HG03066 (cell line): ENCODE data around the gene MT1M.
"Not testable (repeated sequence)": the region's sequence is repeated elsewhere in the genome, so short reads cannot be mapped to it uniquely, and the experiment has no call there.

Experiments used
- ATAC-seq: cut with Tn5 transposase; IDR thresholded peaks from one replicate; pipeline ENCODE4 v1.9.1; 2021; ENCODE audit warnings: low read depth; ENCODE audit not compliant: unreplicated experiment

Gene MT1M

DNA sequence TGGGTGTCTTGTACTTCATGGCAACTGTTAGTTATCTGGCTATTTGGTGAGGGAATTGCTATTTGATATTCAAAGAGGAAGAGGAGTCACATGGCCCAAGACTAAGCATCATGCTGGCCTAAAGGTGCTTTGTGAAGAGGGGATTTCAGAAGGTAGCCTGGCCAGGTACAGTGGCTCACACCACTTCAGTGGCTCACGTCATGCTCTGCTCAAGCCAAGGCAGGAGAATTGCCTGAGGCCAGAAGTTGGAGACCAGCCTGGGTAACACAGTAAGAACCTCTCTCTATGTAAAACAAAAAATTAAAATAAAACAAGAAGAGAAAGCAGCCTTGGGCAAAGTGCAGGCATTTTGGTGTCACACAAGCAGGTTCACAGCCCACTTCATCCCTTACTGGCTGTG, 12.9 kb downstream of the MT1M start:
- no peak for ATAC-seq

DNA sequence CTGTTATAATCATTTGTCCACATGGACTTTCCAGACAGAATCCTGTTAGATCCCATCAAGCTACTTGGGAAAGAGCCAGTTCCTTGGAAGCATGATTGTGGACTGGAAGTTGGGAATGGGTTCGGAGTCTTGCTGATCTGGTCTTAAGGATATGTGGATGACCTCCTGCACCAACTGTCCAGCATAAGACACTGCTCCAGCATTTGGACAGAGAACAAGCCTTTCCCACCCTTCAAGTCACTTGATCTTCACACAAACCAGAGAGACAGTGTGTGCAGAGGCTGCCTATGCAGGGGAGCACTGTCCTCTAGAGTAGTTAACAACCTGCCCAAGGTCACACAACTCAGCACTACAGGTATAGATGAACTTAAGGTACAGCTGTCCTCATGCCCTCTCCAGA, 13.4 kb downstream of the MT1M start:
- no peak for ATAC-seq

DNA sequence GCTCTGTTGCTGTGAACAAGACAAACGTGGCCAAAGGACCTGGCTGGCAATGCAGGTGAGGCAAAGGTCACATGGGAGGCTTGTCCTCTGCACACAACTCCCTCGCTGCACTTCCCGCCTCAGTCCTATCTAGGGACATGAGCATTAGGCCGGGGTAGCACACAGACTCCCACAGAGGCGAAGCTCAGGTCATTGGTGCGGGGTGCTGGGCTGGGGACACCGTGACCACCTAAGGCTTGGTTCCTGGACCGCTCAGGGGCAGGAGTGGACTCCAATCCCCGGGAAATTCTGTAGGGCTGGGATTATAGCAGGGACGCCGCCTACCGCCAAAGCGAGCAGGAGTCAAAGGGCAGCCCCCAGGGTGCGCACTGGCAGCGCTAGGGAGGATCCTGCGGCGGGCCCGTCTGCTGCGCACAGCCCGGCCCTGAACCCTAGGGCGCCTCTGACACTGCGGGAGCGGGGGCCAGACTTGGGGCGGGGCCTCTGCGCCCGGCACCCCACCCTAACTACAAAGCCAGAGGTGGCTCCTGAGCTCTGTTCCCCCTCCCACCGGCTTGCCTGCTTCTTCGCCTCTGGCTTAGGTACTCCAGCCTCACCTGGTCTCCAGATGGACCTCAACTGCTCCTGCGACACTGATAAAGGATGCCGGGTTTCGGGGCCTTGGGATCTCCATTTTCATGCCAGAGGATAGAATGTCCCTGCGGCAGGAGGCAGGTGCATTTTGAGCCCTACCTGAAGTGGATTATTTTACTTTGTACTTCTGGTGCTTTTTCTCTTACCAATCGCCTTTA, 15.4 kb downstream of the MT1M start:
- no peak for ATAC-seq

DNA sequence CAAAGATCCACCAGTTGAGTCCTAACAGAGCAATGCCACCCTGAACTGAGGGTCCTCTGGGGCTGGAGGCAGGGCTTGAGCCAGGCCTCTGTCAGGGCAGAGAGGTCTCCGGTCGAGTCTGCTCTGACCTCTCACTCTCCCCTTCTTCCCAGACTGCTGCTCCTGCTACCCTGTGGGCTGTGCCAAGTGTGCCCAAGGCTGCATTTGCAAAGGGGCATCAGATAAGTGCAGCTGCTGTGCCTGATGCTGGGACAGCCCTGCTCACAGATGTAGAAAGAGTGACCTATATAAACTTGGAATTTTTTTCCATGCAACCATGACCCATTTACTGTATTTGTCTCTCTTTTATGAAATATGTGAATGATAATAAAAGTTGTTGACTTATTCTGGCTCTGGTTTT, 16.8 kb downstream of the MT1M start:
- ATAC-seq, result no peak

DNA sequence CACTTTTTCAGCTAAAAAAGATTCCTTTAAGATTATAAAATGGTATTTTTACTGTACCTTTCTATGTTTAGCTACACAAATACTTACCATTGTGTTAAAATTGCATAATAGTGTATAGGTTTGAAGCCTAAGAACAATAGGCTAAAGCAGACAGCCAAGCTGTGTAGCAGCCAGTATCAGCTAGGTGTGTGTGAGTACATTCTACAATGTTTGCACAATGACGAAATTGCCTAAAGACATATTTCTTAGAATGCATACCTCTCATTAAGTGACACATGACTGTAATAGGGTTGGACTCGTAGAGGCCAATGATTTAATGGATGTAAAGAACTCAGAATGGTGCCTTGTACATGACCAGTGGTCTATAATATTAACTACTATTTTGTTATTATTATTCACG, 17.4 kb downstream of the MT1M start:
- no peak for ATAC-seq

DNA sequence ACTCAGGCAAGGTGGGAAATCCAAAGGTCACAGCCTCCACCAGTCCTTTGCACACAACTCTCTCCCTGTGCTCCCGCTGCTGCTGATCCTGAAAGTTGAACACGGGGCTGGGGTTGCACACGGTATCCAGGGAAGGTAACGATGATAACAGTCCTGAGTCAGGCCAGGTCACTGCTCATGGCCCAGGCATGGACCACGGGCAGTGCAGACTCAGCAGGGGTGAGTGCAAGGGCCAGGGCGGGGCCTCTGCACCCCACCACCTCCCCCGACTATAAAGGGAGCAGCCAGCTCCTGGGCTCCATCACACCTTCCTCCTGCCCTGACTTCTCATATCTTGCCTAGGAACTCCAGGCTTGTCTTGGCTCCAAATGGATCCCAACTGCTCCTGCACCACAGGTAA, 19.1 kb downstream of the MT1M start, which contains the start of gene MT1B:
MT1B (plus strand) TSS at position 301 of the 400 bp plus-strand sequence; CDS start at position 369, 68 bp downstream.
- ATAC-seq, result no peak

DNA sequence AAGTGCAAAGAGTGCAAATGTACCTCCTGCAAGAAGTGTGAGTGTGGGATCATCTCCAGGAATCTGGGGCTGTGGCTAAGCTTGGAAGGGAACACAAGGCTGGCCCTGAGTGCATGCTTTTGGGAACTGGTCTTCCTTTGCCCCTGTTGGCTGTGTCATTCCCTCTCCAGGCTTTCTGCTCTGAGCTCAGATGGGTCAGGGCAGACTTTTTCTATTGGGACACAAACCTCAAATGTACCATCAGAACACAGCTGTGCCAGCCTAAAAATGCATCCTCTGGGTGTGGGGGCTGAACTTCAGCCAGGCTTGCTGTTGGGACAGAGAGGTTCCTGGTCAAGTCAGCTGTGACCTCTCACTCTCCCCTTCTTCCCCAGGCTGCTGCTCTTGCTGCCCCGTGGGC, 20.1 kb downstream of the MT1M start:
- ATAC-seq, result no peak

DNA sequence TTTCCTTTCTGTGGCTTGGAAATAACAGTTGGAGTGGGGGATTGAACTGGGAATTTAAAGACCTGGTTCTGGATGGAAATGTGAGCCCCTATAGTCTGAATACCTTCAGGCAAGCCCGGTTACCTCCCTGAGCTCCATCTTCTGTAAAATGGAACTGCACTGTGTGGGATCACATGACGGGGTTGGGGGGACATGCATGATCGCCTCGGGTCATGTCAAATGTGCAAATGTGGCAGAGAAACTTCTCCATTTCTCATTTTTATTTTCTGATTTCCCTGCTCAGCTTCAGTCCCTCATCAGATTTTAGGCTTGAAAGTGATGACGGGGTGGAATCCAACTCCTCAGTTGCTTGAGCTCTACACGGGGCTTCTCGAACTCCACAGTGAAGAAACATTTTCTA, 20.8 kb downstream of the MT1M start:
- ATAC-seq, result no peak

DNA sequence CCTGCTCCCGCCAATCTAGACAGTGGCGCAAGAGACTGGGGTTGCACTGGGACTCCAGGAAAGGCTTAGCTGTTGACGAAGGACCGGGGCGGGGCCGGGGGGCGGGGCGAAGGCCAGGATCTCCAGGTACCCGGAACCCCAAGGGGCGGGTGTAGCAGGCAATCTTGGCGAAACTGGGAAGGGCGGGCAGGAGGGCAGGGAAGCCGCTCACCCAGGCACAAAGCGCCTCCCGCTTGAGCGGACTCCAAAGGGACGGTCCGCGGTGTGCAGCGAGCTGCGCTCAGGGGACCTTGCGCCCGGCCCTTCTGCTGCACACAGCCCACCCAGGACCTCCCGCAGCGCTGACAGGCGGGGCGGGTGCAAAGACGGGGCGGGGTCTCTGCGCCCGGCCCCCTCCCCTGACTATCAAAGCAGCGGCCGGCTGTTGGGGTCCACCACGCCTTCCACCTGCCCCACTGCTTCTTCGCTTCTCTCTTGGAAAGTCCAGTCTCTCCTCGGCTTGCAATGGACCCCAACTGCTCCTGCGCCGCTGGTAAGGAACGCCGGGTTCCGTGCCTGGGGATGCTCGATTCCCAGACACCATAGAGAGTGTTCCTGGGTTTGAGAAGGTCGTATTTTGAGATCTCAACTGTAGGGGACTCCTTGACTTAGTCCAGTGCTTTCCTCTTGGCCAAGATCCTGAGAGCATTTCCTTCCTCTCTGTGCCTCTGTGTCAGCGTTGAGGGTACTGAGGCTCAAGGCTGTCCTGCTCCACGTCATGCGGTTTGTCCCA, 25.3 kb downstream of the MT1M start, which contains the start of gene MT1F:
MT1F (plus strand) TSS at position 405 of the 772 bp plus-strand sequence; CDS start at position 505, 100 bp downstream.
- ATAC-seq, result no peak

DNA sequence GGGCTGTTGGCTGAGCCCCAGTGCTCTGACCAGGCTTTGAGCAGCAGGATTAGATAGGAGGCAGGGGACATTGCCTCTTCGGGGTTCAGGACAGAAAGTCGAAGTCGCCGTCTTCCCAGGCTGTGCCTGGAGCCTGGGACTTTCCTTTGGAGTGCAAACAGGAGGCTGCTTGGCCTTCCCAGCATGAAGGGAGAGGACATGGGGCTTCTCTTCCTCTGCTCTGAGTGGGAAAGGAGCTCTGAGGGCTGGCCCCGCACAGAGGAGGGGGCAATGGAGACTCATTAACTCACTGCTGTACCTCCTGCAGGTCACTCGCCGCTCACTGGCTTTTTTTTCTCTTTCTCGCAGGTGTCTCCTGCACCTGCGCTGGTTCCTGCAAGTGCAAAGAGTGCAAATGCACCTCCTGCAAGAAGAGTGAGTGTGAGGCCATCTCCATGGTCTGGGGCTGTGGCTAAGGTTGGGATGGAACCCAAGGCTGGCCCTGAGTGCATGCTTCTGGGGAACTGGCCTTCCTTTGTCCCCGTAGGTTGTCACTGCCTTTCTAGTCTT, 25.9 kb downstream of the MT1M start:
- no peak for ATAC-seq

DNA sequence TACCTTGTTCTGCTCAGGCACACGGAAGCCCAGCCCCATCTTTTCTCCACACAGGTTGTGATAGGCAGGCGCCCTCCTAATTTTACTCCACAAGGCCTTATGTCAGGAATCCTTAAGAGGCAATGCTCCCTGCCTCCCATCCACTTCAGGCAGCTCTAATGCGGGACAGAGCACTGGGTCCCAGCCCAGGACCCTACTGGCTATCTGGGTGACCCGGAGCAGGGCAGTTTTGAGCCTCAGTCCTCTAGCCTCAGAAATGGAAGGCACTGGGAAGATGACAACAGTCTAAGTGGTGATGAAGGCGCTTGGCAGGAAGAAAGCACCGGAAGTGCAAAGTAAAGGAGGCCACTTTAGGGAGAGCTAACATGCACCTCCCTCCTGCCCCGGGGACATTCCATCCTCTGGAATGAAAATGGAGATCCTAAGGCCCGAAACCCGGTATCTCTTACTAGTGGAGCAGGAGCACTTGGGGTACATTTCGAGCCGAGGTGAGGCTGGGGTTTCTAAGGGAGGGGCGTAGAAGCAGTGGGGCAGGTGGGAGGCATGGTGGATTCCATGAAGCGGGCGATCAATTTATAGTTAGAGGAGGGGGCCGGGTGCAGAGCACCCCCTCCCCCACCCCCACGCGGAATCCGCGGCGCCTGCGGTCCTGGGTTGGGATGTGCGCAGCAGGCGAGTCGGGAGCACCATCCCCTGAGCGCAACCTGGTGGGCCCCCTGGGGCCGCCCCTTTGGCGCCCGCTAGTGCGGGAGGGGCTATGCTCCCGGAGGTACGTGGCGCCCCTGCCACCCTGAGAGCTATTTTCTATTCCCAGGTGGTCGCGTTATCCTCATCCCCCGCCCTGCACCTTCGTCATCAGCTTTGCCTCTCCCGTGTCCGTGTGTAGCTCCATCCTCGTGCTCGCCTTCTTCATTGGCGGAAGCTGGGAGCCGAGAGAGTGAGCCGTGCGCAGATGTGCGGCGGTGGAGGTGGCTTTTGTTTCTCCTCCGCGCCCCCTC, 30.2 kb downstream of the MT1M start:
- ATAC-seq, result no peak

DNA sequence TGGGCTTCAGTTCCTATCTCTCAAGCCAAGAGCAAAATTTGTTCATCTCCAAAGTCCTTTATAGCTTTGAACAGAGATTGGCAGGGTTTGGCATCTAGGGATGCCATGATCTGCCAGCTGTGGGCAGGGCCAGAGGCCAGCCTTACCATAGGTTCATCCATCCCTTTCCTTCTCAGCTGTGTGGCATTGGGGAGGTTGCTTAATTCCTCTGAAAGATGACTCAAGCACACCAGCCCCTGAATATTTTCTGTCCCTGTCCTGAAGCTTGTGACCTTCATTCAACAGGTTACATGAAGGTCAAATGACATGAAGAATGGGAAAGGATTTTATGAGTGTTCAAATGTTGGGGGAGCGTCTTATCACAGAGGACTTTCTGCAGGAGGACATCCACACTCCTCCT, 32.0 kb downstream of the MT1M start:
- no peak for ATAC-seq

DNA sequence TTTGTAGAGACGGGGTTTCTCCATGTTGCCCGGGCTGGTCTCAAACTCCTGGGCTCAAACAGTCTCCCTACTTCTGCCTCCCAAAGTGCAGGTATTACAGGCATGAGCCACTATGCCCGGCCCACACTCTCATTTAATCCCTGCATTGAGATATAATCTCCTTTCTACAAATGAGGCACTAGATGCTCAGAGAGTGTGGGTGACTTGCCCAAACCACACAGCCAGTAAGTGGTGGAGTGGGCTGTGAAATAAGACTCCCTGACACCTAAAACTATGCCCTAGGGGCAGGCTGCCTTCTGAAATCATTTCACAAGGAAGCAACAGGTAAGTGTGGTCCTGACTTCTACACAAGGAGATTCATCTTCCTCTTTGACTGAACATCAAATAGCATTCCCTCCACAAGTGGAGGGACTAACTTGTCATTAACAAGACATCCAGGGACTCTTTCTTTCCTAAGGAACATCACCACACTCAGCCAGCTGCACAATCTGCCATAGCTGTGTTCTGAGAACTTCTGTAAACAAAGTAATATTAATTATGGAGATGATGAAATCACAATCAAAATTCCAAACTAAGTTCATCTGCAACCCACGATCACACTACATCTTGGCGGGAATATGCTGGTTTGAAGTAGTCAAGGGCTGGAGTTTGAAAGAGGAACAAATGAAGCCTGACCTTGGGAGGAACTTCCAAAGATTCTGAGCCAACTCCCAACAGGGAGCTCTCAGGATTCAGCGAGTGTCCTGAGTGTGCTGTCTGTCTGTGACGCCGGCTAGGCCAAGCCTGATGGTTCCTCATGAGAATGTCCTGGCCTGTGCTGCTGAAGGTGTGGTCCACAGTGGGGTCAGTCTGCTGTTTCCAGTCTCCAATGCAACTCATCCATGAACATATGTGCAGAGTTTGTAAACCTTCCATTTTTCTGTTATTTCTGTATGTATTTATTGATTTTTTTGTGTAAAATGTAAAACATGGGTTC, 33.1 kb downstream of the MT1M start:
- ATAC-seq, result not testable (repeated sequence)

DNA sequence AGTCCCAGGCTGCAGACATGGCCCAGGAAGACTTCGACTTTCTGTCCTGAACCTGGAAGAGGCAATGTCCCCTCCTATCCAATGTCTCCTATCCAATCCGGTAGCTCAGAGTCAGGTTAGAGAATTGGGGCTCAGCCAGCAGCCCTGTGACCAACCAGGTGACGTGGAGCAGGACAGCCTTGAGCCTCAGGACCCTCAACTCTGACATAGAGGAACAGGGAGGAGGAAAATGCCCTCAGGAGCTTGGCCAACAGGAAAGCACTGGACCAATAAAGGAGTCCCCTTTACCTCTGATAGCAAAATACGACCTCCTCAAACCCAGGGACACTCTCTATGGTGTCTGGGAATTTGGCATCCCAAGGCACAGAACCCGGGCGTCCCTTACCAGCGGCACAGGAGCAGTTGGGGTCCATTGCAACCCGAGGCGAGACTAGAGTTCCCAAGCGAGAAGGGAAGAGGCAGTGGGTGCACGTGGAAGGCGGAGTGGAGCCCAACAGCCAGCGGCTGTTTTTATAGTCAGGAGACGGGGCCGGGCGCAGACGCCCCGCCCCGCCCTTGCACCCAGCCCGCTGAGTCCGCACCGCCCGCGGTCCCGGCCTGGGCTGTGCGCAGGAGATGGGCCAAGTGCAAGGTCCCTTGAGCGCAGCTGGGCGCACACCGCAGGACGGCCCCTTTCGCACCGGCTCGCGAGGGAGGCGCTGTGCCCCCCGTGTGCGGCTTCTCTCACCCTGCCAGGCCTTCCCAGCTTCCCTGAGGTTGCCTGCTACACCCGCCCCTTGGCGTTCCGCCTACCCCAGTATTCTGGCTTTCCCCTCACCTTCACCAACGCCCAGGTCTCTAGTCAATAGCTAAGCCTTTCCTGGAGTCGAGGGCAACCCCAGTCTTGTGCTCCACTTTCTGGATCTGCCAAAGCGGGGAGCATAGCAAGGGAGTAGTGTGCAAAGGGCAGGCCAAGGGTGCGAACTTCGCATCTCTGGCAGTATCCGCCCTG, 35.4 kb downstream of the MT1M start, which contains the start of gene MT1G:
MT1G (minus strand) TSS at position 485 of the 991 bp plus-strand sequence; CDS start at position 413, 72 bp downstream.
- no peak for ATAC-seq

DNA sequence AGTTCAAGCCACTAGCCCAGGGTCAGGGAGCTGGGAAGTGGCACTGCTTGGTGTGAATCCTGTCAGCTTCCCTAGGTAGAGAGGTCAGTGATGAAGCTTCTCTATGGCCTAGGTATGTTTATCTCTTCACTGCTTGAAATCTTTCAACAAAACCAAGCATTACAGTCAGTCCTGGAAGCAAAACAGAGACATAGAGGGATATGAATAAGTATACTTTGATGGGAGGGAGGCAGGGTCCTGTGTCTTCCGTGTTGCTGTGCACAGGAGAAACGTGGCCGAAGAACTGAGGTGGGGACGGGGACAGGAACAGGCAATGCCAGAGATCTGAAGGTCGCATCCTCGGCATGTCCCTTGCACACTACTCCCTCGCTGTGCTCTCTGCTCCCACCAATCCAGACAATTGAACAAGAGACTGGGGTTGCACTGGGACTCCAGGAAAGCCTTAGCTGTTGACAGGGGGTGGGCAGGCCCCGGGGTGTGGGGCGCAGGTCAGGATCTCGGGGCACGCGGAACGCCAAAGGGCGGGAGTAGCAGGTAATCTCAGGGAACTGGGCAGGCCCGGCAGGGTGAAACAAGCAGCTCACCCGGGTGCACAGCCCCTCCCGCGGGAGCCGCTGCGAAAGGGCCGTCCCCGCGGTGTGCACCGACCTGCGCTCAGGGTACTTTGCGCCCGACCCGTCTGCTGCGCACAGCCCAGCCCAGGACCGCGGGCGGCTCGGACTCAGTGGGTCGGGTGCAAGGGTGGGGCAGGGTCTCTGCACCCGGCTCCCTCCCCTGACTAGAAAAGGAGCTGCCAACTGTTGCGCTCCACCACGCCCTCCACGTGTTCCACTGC, 36.8 kb downstream of the MT1M start, which contains the start of gene MT1H:
MT1H (plus strand) TSS at position 810 of the 835 bp plus-strand sequence. CDS start 71 bp downstream, outside the sequence.
- ATAC-seq, result no peak

DNA sequence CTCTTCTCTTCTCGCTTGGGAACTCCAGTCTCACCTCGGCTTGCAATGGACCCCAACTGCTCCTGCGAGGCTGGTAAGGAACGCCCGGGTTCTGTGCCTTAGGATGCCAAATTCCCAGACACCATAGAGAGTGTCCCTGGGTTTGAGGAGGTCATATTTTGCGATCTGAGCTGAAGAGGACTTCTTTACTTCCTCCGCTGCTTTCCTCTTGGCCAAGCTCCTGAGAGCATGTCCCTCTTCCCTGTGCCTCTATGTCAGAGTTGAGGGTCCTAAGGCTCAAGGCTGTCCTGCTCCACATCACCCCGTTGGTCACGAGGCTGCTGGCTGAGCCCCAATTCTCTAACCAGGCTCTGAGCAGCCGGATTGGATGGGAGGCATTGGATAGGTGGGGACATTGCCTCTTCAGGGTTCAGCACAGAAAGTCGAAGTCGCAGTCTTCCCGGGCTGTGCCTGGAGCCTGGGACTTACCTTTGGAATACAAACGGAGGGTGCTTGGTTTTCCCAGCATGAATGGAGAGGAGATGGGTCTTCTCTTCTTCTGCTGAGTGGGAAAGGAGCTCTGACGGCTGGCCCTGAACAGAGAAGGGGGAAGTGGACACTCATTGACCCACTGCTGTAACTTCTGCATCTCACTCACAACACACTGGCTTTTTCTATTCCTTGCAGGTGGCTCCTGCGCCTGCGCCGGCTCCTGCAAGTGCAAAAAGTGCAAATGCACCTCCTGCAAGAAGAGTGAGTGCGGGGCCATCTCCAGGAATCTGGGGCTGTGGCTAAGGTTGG, 37.6 kb downstream of the MT1M start:
- no peak for ATAC-seq
